Muscle of leg (tissue), 16 donors: Measurements from ENCODE around the gene INVS. TPM values are rescaled to one million over a fixed set of nuclear protein-coding genes. Genes with fewer than 3 reads are reported as not detected.
"Not testable (repeated sequence)": the region's sequence is repeated elsewhere in the genome, so short reads cannot be mapped to it uniquely, and the experiment has no call there.

Experiments used
- DNase-seq: peaks from one replicate; pipeline ENCODE4 v3.0.0; 2013
- H3K27ac ChIP-seq: one replicate; pipeline ENCODE4 v1.5.1; 2013; ENCODE audit warnings: mild to moderate bottlenecking, low read length, control low read depth
- H3K27me3 ChIP-seq: one replicate; pipeline ENCODE4 v1.6.1; 2013; ENCODE audit warnings: low read length; ENCODE audit not compliant: control insufficient read depth, insufficient read depth
- H3K36me3 ChIP-seq: one replicate; pipeline ENCODE4 v1.6.1; 2013; ENCODE audit warnings: low read length; ENCODE audit not compliant: control insufficient read depth, insufficient read depth
- H3K4me1 ChIP-seq: one replicate; pipeline ENCODE4 v1.6.1; 2013; ENCODE audit warnings: low read length; ENCODE audit not compliant: control insufficient read depth, insufficient read depth
- H3K4me3 ChIP-seq: one replicate; pipeline ENCODE4 v1.5.1; 2013; ENCODE audit warnings: low read length, control low read depth
- H3K9me3 ChIP-seq: replicated peaks from 2 replicates; pipeline ENCODE4 v1.6.1; 2013; ENCODE audit warnings: low read depth, low read length; ENCODE audit not compliant: control insufficient read depth
- WGBS: methylation state at CpG from one replicate; pipeline ENCODE4 v1.1.5; 2013; ENCODE audit warnings: missing lambda C conversion rate; ENCODE audit not compliant: insufficient coverage; 5-methylcytosine and 5-hydroxymethylcytosine counted together
- long read RNA-seq, 11 donors: transcript quantifications; one replicate each; lab custom pipeline, GENCODE V29; 2026
- polyA plus RNA-seq, 8 donors: library from polyadenylated mRNA; unstranded; fragments of 120-200 nt; gene quantifications; one replicate each; pipeline versions ENCODE4 v1.2.1 to v1.2.3, GENCODE V29; 2013; ENCODE audit warnings: inconsistent platforms in 1 of 8, low replicate concordance in 1 of 8; ENCODE audit not compliant: insufficient read length in 8 of 8, insufficient read depth in 1 of 8
- total RNA-seq: library from RNA; stranded (reverse); fragments of 120-200 nt; gene quantifications from one replicate; pipeline ENCODE4 v1.2.4, GENCODE V29; 2013

The INVS gene
- 16.9 TPM for total RNA-seq
- polyA plus RNA-seq = 10 to 100 TPM in 6 of 8 donors, 1 to 10 TPM in 2; 8.1 to 15.3 (median 10.9) TPM
- long read RNA-seq, donor 1, partial matches to known transcripts = 8 of 8 reads
- long read RNA-seq, donor 1, other reads (novel, unspliced or antisense) = 0 of 8 reads
- long read RNA-seq, donor 2 = 0 reads
- long read RNA-seq, donor 3, partial matches to known transcripts = 0 of 1 reads
- long read RNA-seq, donor 3, other reads (novel, unspliced or antisense) = 0 of 1 reads
- long read RNA-seq, donor 4, partial matches to known transcripts = 11 of 11 reads
- long read RNA-seq, donor 4, other reads (novel, unspliced or antisense) = 0 of 11 reads
- long read RNA-seq, donor 5, partial matches to known transcripts = 36 of 44 reads
- long read RNA-seq, donor 5, other reads (novel, unspliced or antisense) = 7 of 44 reads
- long read RNA-seq, donor 6, partial matches to known transcripts = 34 of 35 reads
- long read RNA-seq, donor 6, other reads (novel, unspliced or antisense) = 0 of 35 reads
- long read RNA-seq, donor 7, partial matches to known transcripts = 10 of 11 reads
- long read RNA-seq, donor 7, other reads (novel, unspliced or antisense) = 0 of 11 reads
- long read RNA-seq, donor 8, partial matches to known transcripts = 0 of 1 reads
- long read RNA-seq, donor 8, other reads (novel, unspliced or antisense) = 0 of 1 reads
- long read RNA-seq, donor 9 = 0 reads
- long read RNA-seq, donor 10, partial matches to known transcripts = 23 of 23 reads
- long read RNA-seq, donor 10, other reads (novel, unspliced or antisense) = 0 of 23 reads
- long read RNA-seq, donor 11, partial matches to known transcripts = 8 of 8 reads
- long read RNA-seq, donor 11, other reads (novel, unspliced or antisense) = 0 of 8 reads

- no peaks in the 10 kb centered on the region for H3K27me3 ChIP-seq
- H3K27ac ChIP-seq = peak within 1 kb of the TSS; percentile 98
- H3K4me1 ChIP-seq = peaks cover 13% of the 10 kb centered on the region
- peak; percentile 100 for DNase-seq
- WGBS = under 1% methylated on average over 47 of the region's 54 CpGs
- peak within 1 kb of the TSS; percentile 98 for H3K4me3 ChIP-seq
- H3K9me3 ChIP-seq = no peaks in the 10 kb centered on the region
- H3K36me3 ChIP-seq = peaks cover 5% of the 10 kb centered on the region
Observed at GRCh38 chr9:100098887-100099721, at the start of gene INVS, which contains the start of gene ERP44. Gene INVS (plus strand): TSS chr9:100099243. CDS start chr9:100104522, 5,279 bp downstream. Gene ERP44 (minus strand): TSS chr9:100099000. CDS start chr9:100098840, 160 bp downstream.

GRCh38 chr9:100049551-100049950, 49.5 kb upstream of the INVS start:
- Histone ChIP-seq H3K4me1 (no peaks in the 10 kb centered on the region), H3K36me3 (peaks cover 4% of the 10 kb centered on the region), H3K9me3 (peaks cover 5% of the 10 kb centered on the region), H3K27me3 (no peaks in the 10 kb centered on the region), H3K27ac (no peak overlapping the region), H3K4me3 (no peak overlapping the region)
- DNase-seq = no peak
- WGBS = no CpG with 5 or more reads among the region's 1 CpG

- Histone ChIP-seq H3K4me1 (no peaks in the 10 kb centered on the region), H3K27me3 (no peaks in the 10 kb centered on the region), H3K36me3 (no peaks in the 10 kb centered on the region), H3K9me3 (no peaks in the 10 kb centered on the region), H3K4me3 (no peak overlapping the region), H3K27ac (no peak overlapping the region)
- no peak for DNase-seq
- WGBS = no CpG with 5 or more reads among the region's 6 CpGs
Observed at GRCh38 chr9:100052375-100052774, 46.7 kb upstream of the INVS start.

GRCh38 chr9:100056561-100056960, 42.5 kb upstream of the INVS start:
- H3K9me3 ChIP-seq = no peaks in the 10 kb centered on the region
- peaks cover 2% of the 10 kb centered on the region for H3K36me3 ChIP-seq
- no peaks in the 10 kb centered on the region for H3K27me3 ChIP-seq
- H3K27ac ChIP-seq = no peak overlapping the region
- 100% methylated on average over 1 of the region's 2 CpGs for WGBS
- H3K4me3 ChIP-seq = no peak overlapping the region
- no peak for DNase-seq
- H3K4me1 ChIP-seq = no peaks in the 10 kb centered on the region

DNA sequence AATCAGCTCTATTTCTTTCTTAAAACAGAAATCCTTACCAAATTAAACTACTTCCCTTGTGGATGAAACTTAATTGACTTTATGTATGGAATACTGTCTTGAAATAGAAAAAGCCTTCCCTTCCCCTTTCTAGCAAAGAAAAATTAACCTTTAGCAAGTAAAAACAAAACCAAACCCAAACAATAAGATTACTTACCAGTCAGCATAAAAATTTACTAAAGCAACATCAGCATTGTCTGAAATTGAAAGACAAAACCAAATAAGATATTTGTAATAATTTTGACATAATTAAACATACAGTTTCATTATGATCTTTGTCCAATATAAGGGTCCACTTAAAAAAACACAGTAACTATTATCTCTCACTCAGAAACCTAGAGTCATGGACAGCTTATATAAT, 41.4 kb upstream of the INVS start:
- H3K4me3 ChIP-seq = no peak overlapping the region
- no peak overlapping the region for H3K27ac ChIP-seq
- H3K4me1 ChIP-seq = no peaks in the 10 kb centered on the region
- DNase-seq = no peak
- H3K9me3 ChIP-seq = no peaks in the 10 kb centered on the region
- H3K36me3 ChIP-seq = peaks cover 2% of the 10 kb centered on the region
- no peaks in the 10 kb centered on the region for H3K27me3 ChIP-seq

- H3K36me3 ChIP-seq = peaks cover 2% of the 10 kb centered on the region
- WGBS = no CpG with 5 or more reads among the region's 4 CpGs
Observed at GRCh38 chr9:100058699-100059579, 40.1 kb upstream of the INVS start.

DNA sequence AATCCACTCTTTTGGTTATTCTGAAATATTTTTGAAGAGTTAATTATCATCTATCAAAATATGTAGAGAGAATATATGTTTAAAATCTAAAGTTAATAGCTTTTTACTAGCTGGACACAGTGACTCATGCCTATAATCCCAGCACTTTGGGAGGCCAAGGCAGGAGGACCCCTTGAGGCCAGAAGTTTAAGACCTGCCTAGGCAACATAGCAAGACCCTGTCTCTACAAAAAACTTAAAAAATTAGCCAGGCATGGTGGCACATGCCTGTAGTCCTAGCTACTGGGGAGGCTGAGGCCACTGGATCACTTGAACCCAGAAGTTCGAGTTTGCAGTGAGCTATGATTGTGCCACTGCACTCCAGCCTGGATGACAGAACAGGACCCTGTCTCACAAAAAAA, 36.4 kb upstream of the INVS start:
- WGBS = no CpG with 5 or more reads among the region's 1 CpG
- not testable (repeated sequence) for H3K36me3 ChIP-seq, H3K27ac ChIP-seq, H3K4me3 ChIP-seq, H3K4me1 ChIP-seq, DNase-seq, H3K27me3 ChIP-seq, H3K9me3 ChIP-seq

More at GRCh38 chr9:100058699-100059579, 40.1 kb upstream of the INVS start:
- H3K4me3 ChIP-seq = no peak overlapping the region
- no peak overlapping the region for H3K27ac ChIP-seq
- H3K4me1 ChIP-seq = no peaks in the 10 kb centered on the region
- no peaks in the 10 kb centered on the region for H3K27me3 ChIP-seq
- no peaks in the 10 kb centered on the region for H3K9me3 ChIP-seq
- no peak for DNase-seq

DNA sequence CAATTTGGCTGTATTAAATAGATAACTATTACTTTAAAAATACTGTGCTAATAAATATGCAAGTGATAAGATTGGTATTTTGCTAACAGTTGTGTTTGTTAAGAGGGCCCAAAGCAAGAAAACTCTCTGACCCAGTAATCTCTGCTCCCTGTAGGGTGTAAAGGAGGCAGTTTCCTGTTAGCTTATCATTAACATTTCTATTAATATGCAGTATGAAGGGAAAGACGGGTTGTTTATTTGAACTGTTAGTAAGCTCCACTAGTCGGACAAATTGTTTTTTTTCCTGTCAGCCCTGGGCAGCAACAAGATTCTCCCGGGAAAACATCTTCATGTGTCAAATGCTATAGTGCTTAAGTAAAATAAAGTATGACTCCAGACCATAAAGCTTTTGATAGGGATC, 35.9 kb upstream of the INVS start:
- H3K27ac ChIP-seq = no peak overlapping the region
- DNase-seq = no peak
- H3K4me3 ChIP-seq = no peak overlapping the region
- no peaks in the 10 kb centered on the region for H3K9me3 ChIP-seq
- H3K36me3 ChIP-seq = peaks cover 2% of the 10 kb centered on the region
- no peaks in the 10 kb centered on the region for H3K4me1 ChIP-seq
- H3K27me3 ChIP-seq = no peaks in the 10 kb centered on the region
- no CpG with 5 or more reads among the region's 3 CpGs for WGBS
